Measurements from ENCODE around the gene ANKH. TPM values are rescaled to one million over a fixed set of nuclear protein-coding genes. Genes with fewer than 3 reads are reported as not detected.

Gene ANKH
- total and polyA plus RNA-seq, 2 of the 13 experiments (the other 11 are each of a cell fraction or from before 2014, with no cell fraction given) = 25.0 to 36.0 TPM

DNA sequence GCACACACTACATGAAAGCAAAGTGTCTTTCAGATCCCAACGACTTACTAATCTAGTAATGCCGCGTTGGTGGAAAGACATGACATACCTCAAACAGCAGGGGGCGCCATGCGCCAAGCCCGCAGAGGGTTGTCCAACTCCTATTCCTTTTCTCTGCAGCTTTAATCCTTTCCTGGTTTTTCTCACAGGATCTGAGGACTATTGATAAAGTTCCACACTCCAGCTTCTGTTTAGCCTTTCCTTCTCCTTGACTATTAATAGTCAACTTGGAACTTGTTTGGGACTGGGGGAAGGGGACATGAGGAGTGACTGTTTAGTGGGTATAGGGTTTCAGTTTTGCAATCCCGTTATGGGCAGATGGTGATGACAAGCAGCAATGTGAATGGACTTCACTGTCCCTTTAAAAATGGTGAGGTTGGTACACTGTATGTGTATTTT is 144.1 kb downstream of the ANKH start (continued):
- TF ChIP-seq, protein P1, sequence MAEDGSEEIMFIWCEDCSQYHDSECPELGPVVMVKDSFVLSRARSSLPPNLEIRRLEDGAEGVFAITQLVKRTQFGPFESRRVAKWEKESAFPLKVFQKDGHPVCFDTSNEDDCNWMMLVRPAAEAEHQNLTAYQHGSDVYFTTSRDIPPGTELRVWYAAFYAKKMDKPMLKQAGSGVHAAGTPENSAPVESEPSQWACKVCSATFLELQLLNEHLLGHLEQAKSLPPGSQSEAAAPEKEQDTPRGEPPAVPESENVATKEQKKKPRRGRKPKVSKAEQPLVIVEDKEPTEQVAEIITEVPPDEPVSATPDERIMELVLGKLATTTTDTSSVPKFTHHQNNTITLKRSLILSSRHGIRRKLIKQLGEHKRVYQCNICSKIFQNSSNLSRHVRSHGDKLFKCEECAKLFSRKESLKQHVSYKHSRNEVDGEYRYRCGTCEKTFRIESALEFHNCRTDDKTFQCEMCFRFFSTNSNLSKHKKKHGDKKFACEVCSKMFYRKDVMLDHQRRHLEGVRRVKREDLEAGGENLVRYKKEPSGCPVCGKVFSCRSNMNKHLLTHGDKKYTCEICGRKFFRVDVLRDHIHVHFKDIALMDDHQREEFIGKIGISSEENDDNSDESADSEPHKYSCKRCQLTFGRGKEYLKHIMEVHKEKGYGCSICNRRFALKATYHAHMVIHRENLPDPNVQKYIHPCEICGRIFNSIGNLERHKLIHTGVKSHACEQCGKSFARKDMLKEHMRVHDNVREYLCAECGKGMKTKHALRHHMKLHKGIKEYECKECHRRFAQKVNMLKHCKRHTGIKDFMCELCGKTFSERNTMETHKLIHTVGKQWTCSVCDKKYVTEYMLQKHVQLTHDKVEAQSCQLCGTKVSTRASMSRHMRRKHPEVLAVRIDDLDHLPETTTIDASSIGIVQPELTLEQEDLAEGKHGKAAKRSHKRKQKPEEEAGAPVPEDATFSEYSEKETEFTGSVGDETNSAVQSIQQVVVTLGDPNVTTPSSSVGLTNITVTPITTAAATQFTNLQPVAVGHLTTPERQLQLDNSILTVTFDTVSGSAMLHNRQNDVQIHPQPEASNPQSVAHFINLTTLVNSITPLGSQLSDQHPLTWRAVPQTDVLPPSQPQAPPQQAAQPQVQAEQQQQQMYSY (CRISPR knock-in tag; IDR thresholded peaks at IDR 0.05) = peak; percentile 98
- TF ChIP-seq ZFP36L1 (CRISPR knock-in tag; IDR thresholded peaks at IDR 0.05) (no peak), IRX3 (CRISPR knock-in tag; IDR thresholded peaks at IDR 0.05; ENCODE audit: borderline replicate concordance, low read depth) (no peak), NR2F1 (CRISPR knock-in tag; IDR thresholded peaks at IDR 0.05) (peak in 1 of 2 experiments; percentile 31; a peak in 1 of 4 replicates), ZNF878 (CRISPR knock-in tag; IDR thresholded peaks at IDR 0.05) (no peak), SRY (CRISPR knock-in tag; IDR thresholded peaks at IDR 0.05) (no peak), ZNF629 (CRISPR knock-in tag; conservative IDR thresholded peaks at IDR 0.05) (peak; percentile 46; the same call in 1 of the 2 replicates), TEAD3 (CRISPR knock-in tag; optimal IDR thresholded peaks at IDR 0.05; ENCODE audit: borderline replicate concordance) (peak; percentile 22), ZNF713 (CRISPR knock-in tag; IDR thresholded peaks at IDR 0.05) (no peak), SIN3B (IDR thresholded peaks at IDR 0.05; ENCODE audit: low read length) (no peak)
- TF ChIP-seq, protein P2, sequence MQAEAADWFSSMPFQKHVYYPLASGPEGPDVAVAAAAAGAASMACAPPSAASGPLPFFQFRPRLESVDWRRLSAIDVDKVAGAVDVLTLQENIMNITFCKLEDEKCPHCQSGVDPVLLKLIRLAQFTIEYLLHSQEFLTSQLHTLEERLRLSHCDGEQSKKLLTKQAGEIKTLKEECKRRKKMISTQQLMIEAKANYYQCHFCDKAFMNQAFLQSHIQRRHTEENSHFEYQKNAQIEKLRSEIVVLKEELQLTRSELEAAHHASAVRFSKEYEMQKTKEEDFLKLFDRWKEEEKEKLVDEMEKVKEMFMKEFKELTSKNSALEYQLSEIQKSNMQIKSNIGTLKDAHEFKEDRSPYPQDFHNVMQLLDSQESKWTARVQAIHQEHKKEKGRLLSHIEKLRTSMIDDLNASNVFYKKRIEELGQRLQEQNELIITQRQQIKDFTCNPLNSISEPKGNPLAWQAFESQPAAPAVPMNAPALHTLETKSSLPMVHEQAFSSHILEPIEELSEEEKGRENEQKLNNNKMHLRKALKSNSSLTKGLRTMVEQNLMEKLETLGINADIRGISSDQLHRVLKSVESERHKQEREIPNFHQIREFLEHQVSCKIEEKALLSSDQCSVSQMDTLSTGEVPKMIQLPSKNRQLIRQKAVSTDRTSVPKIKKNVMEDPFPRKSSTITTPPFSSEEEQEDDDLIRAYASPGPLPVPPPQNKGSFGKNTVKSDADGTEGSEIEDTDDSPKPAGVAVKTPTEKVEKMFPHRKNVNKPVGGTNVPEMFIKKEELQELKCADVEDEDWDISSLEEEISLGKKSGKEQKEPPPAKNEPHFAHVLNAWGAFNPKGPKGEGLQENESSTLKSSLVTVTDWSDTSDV (CRISPR knock-in tag; IDR thresholded peaks at IDR 0.05) = no peak
- TF ChIP-seq, protein P3, sequence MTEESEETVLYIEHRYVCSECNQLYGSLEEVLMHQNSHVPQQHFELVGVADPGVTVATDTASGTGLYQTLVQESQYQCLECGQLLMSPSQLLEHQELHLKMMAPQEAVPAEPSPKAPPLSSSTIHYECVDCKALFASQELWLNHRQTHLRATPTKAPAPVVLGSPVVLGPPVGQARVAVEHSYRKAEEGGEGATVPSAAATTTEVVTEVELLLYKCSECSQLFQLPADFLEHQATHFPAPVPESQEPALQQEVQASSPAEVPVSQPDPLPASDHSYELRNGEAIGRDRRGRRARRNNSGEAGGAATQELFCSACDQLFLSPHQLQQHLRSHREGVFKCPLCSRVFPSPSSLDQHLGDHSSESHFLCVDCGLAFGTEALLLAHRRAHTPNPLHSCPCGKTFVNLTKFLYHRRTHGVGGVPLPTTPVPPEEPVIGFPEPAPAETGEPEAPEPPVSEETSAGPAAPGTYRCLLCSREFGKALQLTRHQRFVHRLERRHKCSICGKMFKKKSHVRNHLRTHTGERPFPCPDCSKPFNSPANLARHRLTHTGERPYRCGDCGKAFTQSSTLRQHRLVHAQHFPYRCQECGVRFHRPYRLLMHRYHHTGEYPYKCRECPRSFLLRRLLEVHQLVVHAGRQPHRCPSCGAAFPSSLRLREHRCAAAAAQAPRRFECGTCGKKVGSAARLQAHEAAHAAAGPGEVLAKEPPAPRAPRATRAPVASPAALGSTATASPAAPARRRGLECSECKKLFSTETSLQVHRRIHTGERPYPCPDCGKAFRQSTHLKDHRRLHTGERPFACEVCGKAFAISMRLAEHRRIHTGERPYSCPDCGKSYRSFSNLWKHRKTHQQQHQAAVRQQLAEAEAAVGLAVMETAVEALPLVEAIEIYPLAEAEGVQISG (CRISPR knock-in tag; IDR thresholded peaks at IDR 0.05) = 0 out of 2 replicates have a peak, but pooled peaks have one; percentile 30
- TF ChIP-seq, protein P4, sequence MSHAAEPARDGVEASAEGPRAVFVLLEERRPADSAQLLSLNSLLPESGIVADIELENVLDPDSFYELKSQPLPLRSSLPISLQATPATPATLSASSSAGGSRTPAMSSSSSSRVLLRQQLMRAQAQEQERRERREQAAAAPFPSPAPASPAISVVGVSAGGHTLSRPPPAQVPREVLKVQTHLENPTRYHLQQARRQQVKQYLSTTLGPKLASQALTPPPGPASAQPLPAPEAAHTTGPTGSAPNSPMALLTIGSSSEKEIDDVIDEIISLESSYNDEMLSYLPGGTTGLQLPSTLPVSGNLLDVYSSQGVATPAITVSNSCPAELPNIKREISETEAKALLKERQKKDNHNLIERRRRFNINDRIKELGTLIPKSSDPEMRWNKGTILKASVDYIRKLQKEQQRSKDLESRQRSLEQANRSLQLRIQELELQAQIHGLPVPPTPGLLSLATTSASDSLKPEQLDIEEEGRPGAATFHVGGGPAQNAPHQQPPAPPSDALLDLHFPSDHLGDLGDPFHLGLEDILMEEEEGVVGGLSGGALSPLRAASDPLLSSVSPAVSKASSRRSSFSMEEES (CRISPR knock-in tag; IDR thresholded peaks at IDR 0.05) = no peak
- TF ChIP-seq, protein P5, sequence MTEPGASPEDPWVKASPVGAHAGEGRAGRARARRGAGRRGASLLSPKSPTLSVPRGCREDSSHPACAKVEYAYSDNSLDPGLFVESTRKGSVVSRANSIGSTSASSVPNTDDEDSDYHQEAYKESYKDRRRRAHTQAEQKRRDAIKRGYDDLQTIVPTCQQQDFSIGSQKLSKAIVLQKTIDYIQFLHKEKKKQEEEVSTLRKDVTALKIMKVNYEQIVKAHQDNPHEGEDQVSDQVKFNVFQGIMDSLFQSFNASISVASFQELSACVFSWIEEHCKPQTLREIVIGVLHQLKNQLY (CRISPR knock-in tag; IDR thresholded peaks at IDR 0.05) = no peak
- TF ChIP-seq, protein P6, sequence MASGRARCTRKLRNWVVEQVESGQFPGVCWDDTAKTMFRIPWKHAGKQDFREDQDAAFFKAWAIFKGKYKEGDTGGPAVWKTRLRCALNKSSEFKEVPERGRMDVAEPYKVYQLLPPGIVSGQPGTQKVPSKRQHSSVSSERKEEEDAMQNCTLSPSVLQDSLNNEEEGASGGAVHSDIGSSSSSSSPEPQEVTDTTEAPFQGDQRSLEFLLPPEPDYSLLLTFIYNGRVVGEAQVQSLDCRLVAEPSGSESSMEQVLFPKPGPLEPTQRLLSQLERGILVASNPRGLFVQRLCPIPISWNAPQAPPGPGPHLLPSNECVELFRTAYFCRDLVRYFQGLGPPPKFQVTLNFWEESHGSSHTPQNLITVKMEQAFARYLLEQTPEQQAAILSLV (CRISPR knock-in tag; IDR thresholded peaks at IDR 0.05; ENCODE audit: borderline replicate concordance) = no peak
